GM23338 (cell line): ENCODE measurements around the gene PIBF1. TPM values are rescaled to one million over a fixed set of nuclear protein-coding genes. Genes with fewer than 3 reads are reported as not detected.

Source experiments
- ATAC-seq: fragments of 200-7000 bp; cut with Tn5 transposase; 3 replicates; pipeline ENCODE4 v1.9.1; 2020
- DNase-seq: peaks from one replicate; pipeline ENCODE4 v3.0.0-alpha.2; 2015; ENCODE audit warnings: low spot score
- H2AFZ ChIP-seq: fragments of 200-600 bp; sonication (generic); 2 replicates; pipeline ENCODE4 v1.8.0; 2016; ENCODE audit warnings: antibody characterized with exemption, mild to moderate bottlenecking, moderate library complexity
- H3F3A ChIP-seq: fragments of 200-600 bp; sonication (generic); replicated peaks from 2 replicates; pipeline ENCODE4 v1.8.0; 2017; ENCODE audit warnings: antibody characterized with exemption, mixed run types, low read depth
- H3K27ac ChIP-seq: fragments of 200-600 bp; sonication (generic); 2 replicates; pipeline ENCODE4 v1.6.1; 2016; ENCODE audit warnings: low read depth
- H3K27me3 ChIP-seq: fragments of 200-600 bp; sonication (generic); 2 replicates; pipeline ENCODE4 v1.8.0; 2016; ENCODE audit warnings: mild to moderate bottlenecking, mixed run types, moderate library complexity; ENCODE audit not compliant: insufficient read depth
- H3K36me3 ChIP-seq: fragments of 200-600 bp; sonication (generic); 2 replicates; pipeline ENCODE4 v1.8.0; 2016; ENCODE audit warnings: mild to moderate bottlenecking; ENCODE audit not compliant: insufficient read depth
- H3K4me1 ChIP-seq: fragments of 200-600 bp; sonication (generic); 2 replicates; pipeline ENCODE4 v1.8.0; 2016; ENCODE audit warnings: mild to moderate bottlenecking, moderate library complexity; ENCODE audit not compliant: insufficient read depth
- H3K4me2 ChIP-seq: fragments of 200-600 bp; sonication (generic); 2 replicates; pipeline ENCODE4 v1.7.1; 2017; ENCODE audit warnings: mixed run types
- H3K4me3 ChIP-seq: fragments of 200-600 bp; sonication (generic); 2 replicates; pipeline ENCODE4 v1.6.1; 2016; ENCODE audit warnings: mixed run types
- H3K79me2 ChIP-seq: fragments of 200-600 bp; sonication (generic); replicated peaks from 2 replicates; pipeline ENCODE4 v1.8.0; 2017; ENCODE audit warnings: mild to moderate bottlenecking; ENCODE audit not compliant: insufficient read depth
- H3K9me2 ChIP-seq: fragments of 200-600 bp; sonication (generic); 2 replicates; pipeline ENCODE4 v1.8.0; 2017; ENCODE audit not compliant: insufficient read depth
- H4K20me1 ChIP-seq: fragments of 200-600 bp; sonication (generic); replicated peaks from 2 replicates; pipeline ENCODE4 v1.8.0; 2017; ENCODE audit warnings: mild to moderate bottlenecking; ENCODE audit not compliant: insufficient read depth
- H3K27ac Mint-ChIP-seq: 2 replicates; pipeline ENCODE4 v1.8.0; 2020; ENCODE audit warnings: inconsistent platforms, mild to moderate bottlenecking, moderate library complexity, mixed read lengths
- H3K27me3 Mint-ChIP-seq: 3 replicates; pipeline ENCODE4 v1.8.0; 2022; ENCODE audit warnings: low read depth, mild to moderate bottlenecking, moderate library complexity, mixed read lengths, inconsistent platforms; ENCODE audit not compliant: insufficient read depth, poor library complexity
- H3K36me3 Mint-ChIP-seq: 3 replicates; pipeline ENCODE4 v1.8.0; 2021; ENCODE audit warnings: low read depth, mild to moderate bottlenecking, inconsistent platforms, moderate library complexity, mixed read lengths
- H3K4me1 Mint-ChIP-seq: 3 replicates; pipeline ENCODE4 v1.8.0; 2020; ENCODE audit warnings: mild to moderate bottlenecking, inconsistent platforms, mixed read lengths
- H3K4me3 Mint-ChIP-seq: 3 replicates; pipeline ENCODE4 v1.8.0; 2021; ENCODE audit warnings: moderate library complexity, mild to moderate bottlenecking, inconsistent platforms, mixed read lengths
- H3K9me3 Mint-ChIP-seq: 3 replicates; pipeline ENCODE4 v1.8.0; 2020; ENCODE audit warnings: moderate library complexity, mild to moderate bottlenecking, inconsistent platforms, mixed read lengths
- CREB1 ChIP-seq: fragments of 250-450 bp; sonication (Bioruptor Pico); IDR thresholded peaks from 2 replicates; pipeline ENCODE4 v1.5.0; 2020; ENCODE audit warnings: low read depth, mild to moderate bottlenecking, moderate library complexity
- CTCF ChIP-seq, 2 experiments: fragments of 200-600 bp in 1 of 2; sonication (generic) in 1 of 2; conservative IDR thresholded peaks; 2 replicates each; pipeline versions ENCODE4 v1.5.1 to v1.6.1; 2016 to 2017; ENCODE audit warnings: antibody characterized with exemption in 2 of 2, low read depth in 2 of 2, mild to moderate bottlenecking in 2 of 2, moderate library complexity in 1 of 2
- ETS1 ChIP-seq: IDR thresholded peaks from 2 replicates; pipeline ENCODE4 v1.6.1; 2016; ENCODE audit warnings: antibody characterized with exemption
- EZH2 ChIP-seq: fragments of 200-600 bp; sonication (generic); IDR thresholded peaks from one replicate; pipeline ENCODE4 v1.8.0; 2017; ENCODE audit warnings: antibody characterized with exemption, mild to moderate bottlenecking, low read depth; ENCODE audit not compliant: unreplicated experiment
- EZH2phosphoT487 ChIP-seq: fragments of 200-600 bp; sonication (generic); IDR thresholded peaks from one replicate; pipeline ENCODE4 v1.8.1; 2018; ENCODE audit warnings: antibody characterized with exemption; ENCODE audit not compliant: unreplicated experiment
- JUNB ChIP-seq: IDR thresholded peaks from one replicate; pipeline ENCODE4 v1.6.1; 2016; ENCODE audit warnings: antibody characterized with exemption; ENCODE audit not compliant: unreplicated experiment
- NANOG ChIP-seq: IDR thresholded peaks from 2 replicates; pipeline ENCODE4 v1.6.1; 2016; ENCODE audit warnings: antibody characterized with exemption, borderline replicate concordance
- POLR2AphosphoS5 ChIP-seq: IDR thresholded peaks from 2 replicates; pipeline ENCODE4 v1.6.1; 2016; ENCODE audit warnings: antibody characterized with exemption, low read depth
- REST ChIP-seq: IDR thresholded peaks from one replicate; pipeline ENCODE4 v1.6.1; 2018; ENCODE audit warnings: antibody characterized with exemption; ENCODE audit not compliant: unreplicated experiment
- ZNF114 ChIP-seq: fragments of 250-450 bp; sonication (Bioruptor Pico); IDR thresholded peaks from 2 replicates; pipeline ENCODE4 v1.5.0; 2020; ENCODE audit warnings: mild to moderate bottlenecking, moderate library complexity
- ZNF331 ChIP-seq: fragments of 250-450 bp; sonication (Bioruptor Pico); IDR thresholded peaks from 2 replicates; pipeline ENCODE4 v1.5.0; 2020; ENCODE audit warnings: low read depth, mild to moderate bottlenecking, moderate library complexity
- polyA plus RNA-seq: library from polyadenylated mRNA; unstranded; fragments of >200 nt; fragmentation: Nextera tagmentation; extraction: Ambion mirVana; gene quantifications from 2 replicates; pipeline ENCODE4 v1.2.1, GENCODE V29; 2016
- total RNA-seq: library from RNA; depleted of rRNA; stranded (reverse); fragments of >200 nt; shearing (Covaris generic); gene quantifications from 2 replicates; pipeline ENCODE4 v1.2.3, GENCODE V29; 2014
- TF ChIP-seq, protein P1 (sequence below): fragments of 250-450 bp; sonication (Bioruptor Pico); IDR thresholded peaks from 2 replicates; pipeline ENCODE4 v1.5.0; 2020; ENCODE audit warnings: mild to moderate bottlenecking, moderate library complexity

The PIBF1 gene
- total and polyA plus RNA-seq, 2 experiments from 2014 or later = 14.9 to 22.6 TPM

- ATAC-seq (no peak), DNase-seq (no peak)
- no peak overlapping the region for H3K4me2 ChIP-seq
- H3K27ac Mint-ChIP-seq = no peak overlapping the region
- peaks cover 10% of the 10 kb centered on the region for H3K4me1 ChIP-seq
- H3F3A ChIP-seq = no peaks in the 10 kb centered on the region
- H3K79me2 ChIP-seq = no peaks in the 10 kb centered on the region
- H3K27me3 ChIP-seq = no peaks in the 10 kb centered on the region
- H3K36me3 Mint-ChIP-seq = 0 out of 3 replicates have a peak, but pooled peaks cover 2% of the 10 kb centered on the region
- no peak overlapping the region for H3K4me3 Mint-ChIP-seq
- no peaks in the 10 kb centered on the region for H3K9me2 ChIP-seq
- H3K4me3 ChIP-seq = no peak overlapping the region
- TF ChIP-seq ETS1 (no peak), JUNB (no peak), ZNF114 (CRISPR knock-in tag) (no peak), NANOG (no peak), POLR2AphosphoS5 (no peak), EZH2 (no peak), EZH2phosphoT487 (no peak), CTCF (conservative IDR thresholded peaks at IDR 0.05; ENCODE audit: low read depth in 2 of 2) (no peak), ZNF331 (CRISPR knock-in tag) (no peak), CREB1 (CRISPR knock-in tag) (no peak), REST (no peak)
- TF ChIP-seq, protein P1, sequence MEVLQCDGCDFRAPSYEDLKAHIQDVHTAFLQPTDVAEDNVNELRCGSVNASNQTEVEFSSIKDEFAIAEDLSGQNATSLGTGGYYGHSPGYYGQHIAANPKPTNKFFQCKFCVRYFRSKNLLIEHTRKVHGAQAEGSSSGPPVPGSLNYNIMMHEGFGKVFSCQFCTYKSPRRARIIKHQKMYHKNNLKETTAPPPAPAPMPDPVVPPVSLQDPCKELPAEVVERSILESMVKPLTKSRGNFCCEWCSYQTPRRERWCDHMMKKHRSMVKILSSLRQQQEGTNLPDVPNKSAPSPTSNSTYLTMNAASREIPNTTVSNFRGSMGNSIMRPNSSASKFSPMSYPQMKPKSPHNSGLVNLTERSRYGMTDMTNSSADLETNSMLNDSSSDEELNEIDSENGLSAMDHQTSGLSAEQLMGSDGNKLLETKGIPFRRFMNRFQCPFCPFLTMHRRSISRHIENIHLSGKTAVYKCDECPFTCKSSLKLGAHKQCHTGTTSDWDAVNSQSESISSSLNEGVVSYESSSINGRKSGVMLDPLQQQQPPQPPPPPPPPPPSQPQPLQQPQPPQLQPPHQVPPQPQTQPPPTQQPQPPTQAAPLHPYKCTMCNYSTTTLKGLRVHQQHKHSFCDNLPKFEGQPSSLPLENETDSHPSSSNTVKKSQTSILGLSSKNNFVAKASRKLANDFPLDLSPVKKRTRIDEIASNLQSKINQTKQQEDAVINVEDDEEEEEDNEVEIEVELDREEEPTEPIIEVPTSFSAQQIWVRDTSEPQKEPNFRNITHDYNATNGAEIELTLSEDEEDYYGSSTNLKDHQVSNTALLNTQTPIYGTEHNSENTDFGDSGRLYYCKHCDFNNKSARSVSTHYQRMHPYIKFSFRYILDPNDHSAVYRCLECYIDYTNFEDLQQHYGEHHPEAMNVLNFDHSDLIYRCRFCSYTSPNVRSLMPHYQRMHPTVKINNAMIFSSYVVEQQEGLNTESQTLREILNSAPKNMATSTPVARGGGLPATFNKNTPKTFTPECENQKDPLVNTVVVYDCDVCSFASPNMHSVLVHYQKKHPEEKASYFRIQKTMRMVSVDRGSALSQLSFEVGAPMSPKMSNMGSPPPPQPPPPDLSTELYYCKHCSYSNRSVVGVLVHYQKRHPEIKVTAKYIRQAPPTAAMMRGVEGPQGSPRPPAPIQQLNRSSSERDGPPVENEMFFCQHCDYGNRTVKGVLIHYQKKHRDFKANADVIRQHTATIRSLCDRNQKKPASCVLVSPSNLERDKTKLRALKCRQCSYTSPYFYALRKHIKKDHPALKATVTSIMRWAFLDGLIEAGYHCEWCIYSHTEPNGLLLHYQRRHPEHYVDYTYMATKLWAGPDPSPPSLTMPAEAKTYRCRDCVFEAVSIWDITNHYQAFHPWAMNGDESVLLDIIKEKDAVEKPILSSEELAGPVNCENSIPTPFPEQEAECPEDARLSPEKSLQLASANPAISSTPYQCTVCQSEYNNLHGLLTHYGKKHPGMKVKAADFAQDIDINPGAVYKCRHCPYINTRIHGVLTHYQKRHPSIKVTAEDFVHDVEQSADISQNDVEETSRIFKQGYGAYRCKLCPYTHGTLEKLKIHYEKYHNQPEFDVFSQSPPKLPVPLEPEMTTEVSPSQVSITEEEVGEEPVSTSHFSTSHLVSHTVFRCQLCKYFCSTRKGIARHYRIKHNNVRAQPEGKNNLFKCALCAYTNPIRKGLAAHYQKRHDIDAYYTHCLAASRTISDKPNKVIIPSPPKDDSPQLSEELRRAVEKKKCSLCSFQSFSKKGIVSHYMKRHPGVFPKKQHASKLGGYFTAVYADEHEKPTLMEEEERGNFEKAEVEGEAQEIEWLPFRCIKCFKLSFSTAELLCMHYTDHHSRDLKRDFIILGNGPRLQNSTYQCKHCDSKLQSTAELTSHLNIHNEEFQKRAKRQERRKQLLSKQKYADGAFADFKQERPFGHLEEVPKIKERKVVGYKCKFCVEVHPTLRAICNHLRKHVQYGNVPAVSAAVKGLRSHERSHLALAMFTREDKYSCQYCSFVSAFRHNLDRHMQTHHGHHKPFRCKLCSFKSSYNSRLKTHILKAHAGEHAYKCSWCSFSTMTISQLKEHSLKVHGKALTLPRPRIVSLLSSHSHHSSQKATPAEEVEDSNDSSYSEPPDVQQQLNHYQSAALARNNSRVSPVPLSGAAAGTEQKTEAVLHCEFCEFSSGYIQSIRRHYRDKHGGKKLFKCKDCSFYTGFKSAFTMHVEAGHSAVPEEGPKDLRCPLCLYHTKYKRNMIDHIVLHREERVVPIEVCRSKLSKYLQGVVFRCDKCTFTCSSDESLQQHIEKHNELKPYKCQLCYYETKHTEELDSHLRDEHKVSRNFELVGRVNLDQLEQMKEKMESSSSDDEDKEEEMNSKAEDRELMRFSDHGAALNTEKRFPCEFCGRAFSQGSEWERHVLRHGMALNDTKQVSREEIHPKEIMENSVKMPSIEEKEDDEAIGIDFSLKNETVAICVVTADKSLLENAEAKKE (CRISPR knock-in tag) = no peak
- H3K27ac ChIP-seq = no peak overlapping the region
- H3K9me3 Mint-ChIP-seq = no peaks in the 10 kb centered on the region
- no peaks in the 10 kb centered on the region for H3K36me3 ChIP-seq
- H3K4me1 Mint-ChIP-seq = peaks cover 12% of the 10 kb centered on the region
- no peaks in the 10 kb centered on the region for H4K20me1 ChIP-seq
- H3K27me3 Mint-ChIP-seq = no peaks in the 10 kb centered on the region
- no peak overlapping the region for H2AFZ ChIP-seq
Measured at GRCh38 chr13:72973234-72973633, 191.3 kb downstream of the PIBF1 start.
